COR-L47 (cell line): ENCODE data around the gene POLR2J.

Experiments used
- DNase-seq: peaks from one replicate; lab custom pipeline; 2025; lab: John Stamatoyannopoulos, UW

POLR2J gene

GRCh38 chr7:102439963-102440795 is 38.5 kb downstream of the POLR2J start:
- no peak for DNase-seq

- DNase-seq: no peak
These were observed 42.6 kb downstream of the POLR2J start for GRCh38 chr7:102436118-102436517.

- peak; percentile 12 for DNase-seq
These were observed 44.7 kb downstream of the POLR2J start for GRCh38 chr7:102434039-102434486.

- peak; percentile 62 for DNase-seq
These were observed 45.3 kb downstream of the POLR2J start, which contains the start of gene ORAI2 for GRCh38 chr7:102433219-102434038. Gene ORAI2, plus strand, starts transcription at chr7:102433575. Its CDS starts 5,382 bp downstream, at chr7:102438957.

- no peak for DNase-seq
These were observed 46.1 kb downstream of the POLR2J start for GRCh38 chr7:102432442-102433218.

GRCh38 chr7:102431617-102432298 is 47.0 kb downstream of the POLR2J start:
- DNase-seq: no peak

GRCh38 chr7:102429141-102429899 is 49.4 kb downstream of the POLR2J start:
- DNase-seq: no peak

GRCh38 chr7:102427019-102427405 is 51.7 kb downstream of the POLR2J start:
- no peak for DNase-seq

GRCh38 chr7:102426268-102427018 is 52.3 kb downstream of the POLR2J start:
- DNase-seq: no peak

GRCh38 chr7:102425639-102426267 is 53.0 kb downstream of the POLR2J start:
- no peak for DNase-seq

- no peak for DNase-seq
These were observed 53.9 kb downstream of the POLR2J start for GRCh38 chr7:102424787-102425218.

- DNase-seq: no peak
These were observed 54.6 kb downstream of the POLR2J start for GRCh38 chr7:102424129-102424551.
